GM19239 (cell line): ENCODE results near the gene MTHFS.

Experiments used
- DNase-seq: peaks from one replicate; pipeline ENCODE4 v3.0.0; 2011; ENCODE audit warnings: low spot score; ENCODE audit not compliant: insufficient read length
- FAIRE-seq: peaks from 2 replicates; lab custom pipeline; 2011; peaks lifted over from hg19 to GRCh38; lab: Jason Lieb, UNC

MTHFS gene

GRCh38 chr15:79881668-79882067 lies 15.1 kb downstream of the MTHFS start:
- DNase-seq (no peak), FAIRE-seq (no peak)

GRCh38 chr15:79881254-79881653 lies 15.6 kb downstream of the MTHFS start:
- FAIRE-seq = no peak
- no peak for DNase-seq

GRCh38 chr15:79878078-79878705 lies 18.6 kb downstream of the MTHFS start:
- DNase-seq (no peak), FAIRE-seq (no peak)

GRCh38 chr15:79875213-79875612 lies 21.6 kb downstream of the MTHFS start:
- FAIRE-seq (no peak), DNase-seq (no peak)

GRCh38 chr15:79874242-79874641 lies 22.6 kb downstream of the MTHFS start:
- FAIRE-seq (no peak), DNase-seq (no peak)

- FAIRE-seq (no peak), DNase-seq (no peak)
Measured at GRCh38 chr15:79872358-79873017, 24.3 kb downstream of the MTHFS start.

GRCh38 chr15:79868554-79868953 lies 28.3 kb downstream of the MTHFS start:
- no peak for DNase-seq
- no peak for FAIRE-seq

- no peak for DNase-seq
Measured at GRCh38 chr15:79863886-79864285, 32.9 kb downstream of the MTHFS start.

GRCh38 chr15:79862191-79862590 lies 34.6 kb downstream of the MTHFS start:
- DNase-seq (no peak), FAIRE-seq (no peak)

More at GRCh38 chr15:79863886-79864285, 32.9 kb downstream of the MTHFS start:
- FAIRE-seq = no peak

- no peak for DNase-seq
- no peak for FAIRE-seq
Measured at GRCh38 chr15:79860661-79861060, 36.2 kb downstream of the MTHFS start.

- FAIRE-seq (peak; percentile 35), DNase-seq (no peak)
Measured at GRCh38 chr15:79858469-79858868, 38.3 kb downstream of the MTHFS start.

- peak; percentile 94 for FAIRE-seq
- DNase-seq = peak; percentile 55
Measured at GRCh38 chr15:79853492-79854328, 43.1 kb downstream of the MTHFS start.

GRCh38 chr15:79849789-79850188 lies 47.0 kb downstream of the MTHFS start:
- FAIRE-seq (no peak), DNase-seq (no peak)

- no peak for FAIRE-seq
- no peak for DNase-seq
Measured at GRCh38 chr15:79846539-79846938, 50.3 kb downstream of the MTHFS start.

- no peak for DNase-seq
- no peak for FAIRE-seq
Measured at GRCh38 chr15:79844221-79844620, 52.6 kb downstream of the MTHFS start.

- DNase-seq (no peak), FAIRE-seq (no peak)
Measured at GRCh38 chr15:79837846-79838245, 59.0 kb downstream of the MTHFS start.

- no peak for DNase-seq
- FAIRE-seq = no peak
Measured at GRCh38 chr15:79834495-79834894, 62.3 kb downstream of the MTHFS start.

- FAIRE-seq = no peak
- DNase-seq = no peak
Measured at GRCh38 chr15:79832367-79833120, 64.3 kb downstream of the MTHFS start.

GRCh38 chr15:79831604-79832003 lies 65.2 kb downstream of the MTHFS start:
- no peak for DNase-seq
- no peak for FAIRE-seq

GRCh38 chr15:79829950-79830349 lies 66.9 kb downstream of the MTHFS start:
- DNase-seq = no peak
- FAIRE-seq = no peak
